Measurements from ENCODE around the gene PNPLA5. TPM values are rescaled to one million over a fixed set of nuclear protein-coding genes. Genes with fewer than 3 reads are reported as not detected.

The PNPLA5 gene
- total RNA-seq, 1 donor from 2014 or later = not detected

DNA sequence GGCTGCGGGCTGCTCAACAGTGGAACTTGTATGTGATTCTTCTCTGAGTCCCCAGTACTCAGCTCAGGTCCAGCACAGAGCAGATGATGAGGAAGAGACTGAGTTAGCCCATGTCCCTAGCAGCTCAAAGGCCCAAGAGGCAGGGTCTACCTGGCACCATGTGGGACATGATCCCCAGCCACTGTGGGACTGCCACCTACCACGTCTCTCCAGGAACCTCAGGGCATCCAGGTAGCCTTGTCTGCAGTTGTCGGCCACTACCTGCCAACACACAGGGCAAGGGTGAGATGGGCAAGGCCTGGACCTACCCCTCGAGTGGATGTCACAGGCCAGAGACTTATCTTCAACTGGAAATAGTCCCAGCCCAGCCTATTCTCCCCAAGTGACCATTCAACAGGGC lies 4.4 kb downstream of the PNPLA5 start:
- no peak overlapping the region for H3K4me3 ChIP-seq (ENCODE audit: low read depth, low read length)
- no peak for DNase-seq (ENCODE audit: low read depth)
- no peak for TF ChIP-seq CTCF (conservative IDR thresholded peaks at IDR 0.05; ENCODE audit: low read depth, low read length)

- TF ChIP-seq CTCF (conservative IDR thresholded peaks at IDR 0.05; ENCODE audit: low read depth, low read length) = no peak
- DNase-seq (ENCODE audit: low read depth) = no peak
- no peak overlapping the region for H3K4me3 ChIP-seq (ENCODE audit: low read depth, low read length)
Observed at GRCh38 chr22:43886231-43886630, 5.6 kb downstream of the PNPLA5 start.

GRCh38 chr22:43885786-43886185 lies 6.0 kb downstream of the PNPLA5 start:
- no peak for TF ChIP-seq CTCF (conservative IDR thresholded peaks at IDR 0.05; ENCODE audit: low read depth, low read length)
- no peak for DNase-seq (ENCODE audit: low read depth)
- no peak overlapping the region for H3K4me3 ChIP-seq (ENCODE audit: low read depth, low read length)

- no peak overlapping the region for H3K4me3 ChIP-seq (ENCODE audit: low read depth, low read length)
- TF ChIP-seq CTCF (conservative IDR thresholded peaks at IDR 0.05; ENCODE audit: low read depth, low read length) = no peak
- no peak for DNase-seq (ENCODE audit: low read depth)
Observed at GRCh38 chr22:43885319-43885671, 6.5 kb downstream of the PNPLA5 start.

- no peak overlapping the region for H3K4me3 ChIP-seq (ENCODE audit: low read depth, low read length)
- peak; percentile 85 for TF ChIP-seq CTCF (conservative IDR thresholded peaks at IDR 0.05; ENCODE audit: low read depth, low read length)
- no peak for DNase-seq (ENCODE audit: low read depth)
Observed at GRCh38 chr22:43884600-43885318, 7.1 kb downstream of the PNPLA5 start.

DNA sequence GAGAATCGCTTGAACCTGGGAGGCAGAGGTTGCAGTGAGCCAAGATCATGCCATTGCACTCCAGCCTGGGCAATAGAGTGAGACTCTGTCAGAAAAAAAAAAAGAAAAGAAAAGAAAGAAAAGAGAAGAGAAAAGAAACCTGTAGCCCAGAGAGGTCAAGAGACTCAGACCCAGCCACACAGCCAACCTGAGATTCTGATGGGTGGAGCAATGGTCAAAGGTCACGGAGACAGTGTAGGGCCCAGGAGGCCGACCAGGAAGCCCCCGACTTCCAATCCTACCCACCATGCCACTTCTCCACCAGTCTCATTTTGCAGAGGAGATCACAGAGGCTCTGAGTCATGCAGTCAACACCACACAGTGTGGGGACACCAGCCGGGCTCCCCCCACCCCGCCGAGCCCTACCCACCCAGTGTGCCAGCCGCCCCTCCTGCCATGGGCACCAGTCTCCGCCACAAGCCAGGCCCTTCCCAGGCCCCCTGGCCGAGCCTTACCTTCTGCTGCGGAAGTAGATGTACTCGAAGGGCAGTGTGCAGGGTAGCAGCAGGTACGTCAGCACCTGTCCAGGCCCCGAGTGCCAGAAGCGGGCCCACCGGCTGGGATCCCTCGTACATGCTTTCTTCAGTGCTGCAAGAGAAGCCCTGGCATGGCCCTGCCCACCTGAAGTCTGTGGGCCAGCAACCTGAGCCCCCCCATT lies 7.9 kb downstream of the PNPLA5 start:
- TF ChIP-seq CTCF (conservative IDR thresholded peaks at IDR 0.05; ENCODE audit: low read depth, low read length) = no peak
- no peak for DNase-seq (ENCODE audit: low read depth)
- H3K4me3 ChIP-seq (ENCODE audit: low read depth, low read length) = no peak overlapping the region
